ENCODE results near the gene TERT.

TERT gene

DNA sequence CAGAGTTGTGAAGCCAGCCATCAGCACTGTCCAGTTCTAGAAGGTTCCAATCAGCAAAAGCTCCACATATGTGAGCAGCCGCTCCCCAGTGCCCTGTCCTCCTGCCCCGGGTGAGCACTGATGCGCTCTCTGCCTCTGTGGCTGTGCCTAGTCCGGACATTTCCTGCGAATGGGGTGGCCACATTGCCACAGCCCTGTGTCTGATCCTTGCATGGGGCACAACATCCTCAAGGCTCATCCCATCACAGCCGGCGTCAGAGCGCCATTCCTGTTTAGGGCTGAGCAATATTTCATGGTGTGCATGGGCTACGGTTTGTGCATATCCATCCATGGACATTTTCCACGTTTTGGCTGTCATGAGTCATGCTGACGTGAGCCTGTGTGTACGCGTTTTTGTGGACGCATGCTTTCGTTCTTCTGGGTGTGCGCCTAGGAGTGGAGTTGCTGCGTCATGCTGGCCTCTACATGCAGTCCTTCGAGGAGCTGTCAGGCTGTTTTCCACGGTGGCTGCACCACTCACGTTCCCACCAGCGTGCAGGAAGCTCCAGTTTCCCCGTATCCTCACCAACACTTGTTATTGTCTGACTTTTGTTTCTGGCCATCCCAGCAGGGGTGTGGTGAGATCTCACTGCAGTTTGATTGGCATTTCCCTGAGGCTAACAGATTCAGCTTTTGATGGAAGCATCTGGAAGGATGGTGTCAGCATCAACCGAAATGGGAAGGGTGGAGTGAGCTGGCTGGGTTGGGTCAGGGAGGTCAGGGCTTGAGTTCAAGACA lies 79.4 kb downstream of the TERT start:
- no peak for DNase-seq

DNA sequence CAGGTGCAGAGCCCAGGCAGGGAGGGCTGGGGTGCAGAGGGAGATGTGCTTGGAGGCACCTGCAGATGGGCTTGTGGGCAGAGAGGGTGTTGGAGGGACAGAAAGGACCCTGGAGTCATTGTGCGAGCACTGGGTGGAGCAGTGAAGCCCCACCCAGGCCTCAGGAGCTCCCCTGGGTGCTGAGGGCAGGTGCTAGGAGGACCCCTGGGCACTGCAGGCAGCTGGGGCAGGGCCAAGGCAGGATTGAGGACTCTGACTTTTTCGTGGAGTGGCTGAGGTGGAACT lies 80.0 kb downstream of the TERT start:
- no peak for DNase-seq

DNA sequence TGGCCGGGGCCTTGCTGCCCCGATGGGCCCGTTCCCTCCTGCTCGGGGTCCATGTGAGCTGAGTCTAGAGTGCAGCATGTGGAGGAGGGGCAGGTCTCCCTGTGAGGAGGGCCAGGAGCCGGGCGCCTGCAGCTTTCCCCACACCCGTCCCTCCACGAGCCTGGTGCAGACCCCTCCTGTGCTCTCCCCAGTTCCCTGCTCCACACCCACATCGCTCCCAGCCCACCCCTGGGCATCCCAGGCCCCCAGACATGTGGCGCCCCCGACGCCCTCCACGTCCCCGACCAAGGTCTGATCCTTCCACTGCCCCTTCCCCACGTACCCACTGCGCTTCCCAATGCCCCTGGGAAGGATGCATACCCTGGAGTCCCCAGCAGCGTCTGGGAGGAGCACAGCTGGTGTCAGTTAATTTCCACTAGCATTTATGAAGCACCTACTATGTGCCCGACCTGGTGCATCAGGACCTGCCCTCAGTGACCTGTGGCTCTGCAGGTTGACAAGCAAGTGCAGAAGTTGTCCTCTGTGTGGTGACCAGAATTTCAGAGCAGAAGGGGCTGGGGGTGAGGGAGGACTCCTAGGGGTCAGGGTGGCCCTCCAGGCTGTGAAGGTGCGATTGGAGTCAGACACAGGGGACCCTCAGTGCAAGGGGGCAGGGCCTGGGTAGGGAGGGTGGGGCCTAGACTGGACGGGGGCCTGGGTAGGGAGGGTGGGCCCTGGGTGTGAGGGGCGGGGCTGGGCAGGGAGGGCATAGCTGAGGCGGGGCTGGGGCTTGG lies 80.5 kb downstream of the TERT start:
- DNase-seq = no peak

DNA sequence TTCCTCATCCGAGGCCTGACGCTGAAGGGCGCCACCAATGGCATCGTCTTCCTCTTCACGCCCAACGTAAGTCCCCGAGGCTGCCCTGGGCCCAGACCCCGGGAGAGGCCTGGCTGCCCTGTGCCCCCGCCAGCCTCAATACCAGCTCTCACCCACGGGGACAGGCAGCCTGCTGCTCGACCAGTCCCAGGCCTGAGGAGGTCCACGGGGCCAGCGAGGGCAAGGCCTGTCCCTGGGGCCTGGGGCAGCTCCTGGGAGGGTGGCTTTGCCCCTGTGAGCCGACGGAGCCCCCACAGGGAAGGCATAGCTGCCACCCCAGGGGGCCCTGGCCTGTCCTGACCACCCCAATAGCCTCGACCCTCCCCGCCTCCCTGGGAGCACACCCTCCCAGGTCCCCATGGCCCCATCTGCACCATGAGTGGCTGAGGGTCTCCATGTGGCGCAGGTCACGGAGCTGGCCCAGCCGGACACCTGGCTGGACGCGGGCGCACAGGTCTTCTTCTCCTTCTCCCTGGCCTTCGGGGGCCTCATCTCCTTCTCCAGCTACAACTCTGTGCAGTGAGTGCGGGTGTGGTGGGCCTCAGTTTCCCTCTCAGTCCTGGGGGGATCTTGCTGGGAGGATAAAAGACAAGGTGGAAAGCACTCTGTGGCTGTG lies 81.2 kb downstream of the TERT start:
- DNase-seq = no peak

DNA sequence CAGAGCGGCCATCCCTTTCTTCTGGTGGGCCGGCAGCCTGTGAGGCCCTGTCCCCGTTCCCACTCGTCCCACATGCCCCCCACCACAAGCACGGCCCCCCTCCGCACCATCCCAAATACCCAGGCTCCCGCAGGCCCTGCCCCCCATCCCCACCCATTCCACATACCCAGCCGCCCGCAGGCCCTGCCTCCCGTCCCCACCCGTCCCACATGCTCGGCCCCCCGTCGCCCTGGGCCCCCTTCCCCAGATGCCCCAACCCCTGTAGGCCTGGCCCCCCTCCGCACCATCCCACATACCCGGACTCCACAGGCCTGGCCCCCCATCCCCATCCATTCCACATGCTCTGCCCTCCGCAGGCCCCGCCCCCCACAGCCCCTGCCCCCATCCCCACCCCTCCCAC lies 82.0 kb downstream of the TERT start:
- DNase-seq = no peak

DNA sequence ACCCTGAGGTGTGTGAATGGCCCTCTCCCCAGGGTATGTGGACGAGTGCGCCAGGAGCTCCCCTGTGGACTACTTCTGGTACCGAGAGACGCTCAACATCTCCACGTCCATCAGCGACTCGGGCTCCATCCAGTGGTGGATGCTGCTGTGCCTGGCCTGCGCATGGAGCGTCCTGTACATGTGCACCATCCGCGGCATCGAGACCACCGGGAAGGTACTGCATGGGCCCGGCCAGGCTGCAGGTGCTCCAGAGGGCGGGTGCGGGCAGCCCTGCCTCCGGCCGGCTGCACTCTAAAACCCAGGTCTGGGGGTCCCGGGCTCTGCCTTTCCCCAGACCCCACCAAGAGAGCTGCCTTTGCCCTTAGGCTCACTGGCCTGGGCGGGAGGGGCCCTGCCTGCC lies 82.6 kb downstream of the TERT start:
- no peak for DNase-seq

DNA sequence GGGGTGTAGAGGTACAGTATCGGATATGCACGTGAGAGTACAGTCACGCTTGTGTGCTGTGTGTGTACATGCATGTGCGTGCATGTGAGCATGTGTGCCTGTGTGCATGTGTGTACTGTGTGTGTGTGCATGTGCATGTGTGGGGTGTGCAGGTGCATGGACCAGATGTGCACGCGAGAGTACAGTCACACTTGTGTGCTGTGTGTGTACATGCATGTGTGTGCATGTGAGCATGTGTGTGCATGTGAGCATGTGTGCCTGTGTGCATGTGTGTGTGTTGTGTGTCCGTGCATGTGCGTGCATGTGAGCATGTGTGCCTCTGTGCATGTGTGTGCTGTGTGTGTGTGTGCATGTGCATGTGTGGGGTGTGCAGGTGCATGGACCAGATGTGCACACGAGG lies 83.2 kb downstream of the TERT start:
- DNase-seq = no peak

DNA sequence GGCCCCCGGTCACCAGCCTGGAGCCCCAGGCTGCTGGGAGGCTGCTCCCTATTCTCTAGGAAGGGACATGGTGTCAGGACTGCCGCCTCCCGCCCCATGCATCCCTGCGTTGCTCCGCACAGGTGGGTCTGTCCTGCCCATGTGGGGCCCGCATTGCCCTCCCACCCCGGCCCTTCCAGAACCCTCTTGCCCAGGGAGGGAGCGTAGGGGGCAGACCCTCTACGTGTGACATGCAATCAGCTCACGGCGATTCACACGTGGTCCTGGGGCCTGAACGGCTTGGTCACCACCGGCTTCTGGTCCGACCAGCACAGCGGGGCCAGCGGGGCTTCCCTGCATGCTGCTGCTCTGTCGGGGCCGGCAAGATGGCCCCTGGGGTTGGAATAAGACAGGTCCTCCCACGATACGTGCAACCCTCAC lies 84.0 kb downstream of the TERT start:
- no peak for DNase-seq

DNA sequence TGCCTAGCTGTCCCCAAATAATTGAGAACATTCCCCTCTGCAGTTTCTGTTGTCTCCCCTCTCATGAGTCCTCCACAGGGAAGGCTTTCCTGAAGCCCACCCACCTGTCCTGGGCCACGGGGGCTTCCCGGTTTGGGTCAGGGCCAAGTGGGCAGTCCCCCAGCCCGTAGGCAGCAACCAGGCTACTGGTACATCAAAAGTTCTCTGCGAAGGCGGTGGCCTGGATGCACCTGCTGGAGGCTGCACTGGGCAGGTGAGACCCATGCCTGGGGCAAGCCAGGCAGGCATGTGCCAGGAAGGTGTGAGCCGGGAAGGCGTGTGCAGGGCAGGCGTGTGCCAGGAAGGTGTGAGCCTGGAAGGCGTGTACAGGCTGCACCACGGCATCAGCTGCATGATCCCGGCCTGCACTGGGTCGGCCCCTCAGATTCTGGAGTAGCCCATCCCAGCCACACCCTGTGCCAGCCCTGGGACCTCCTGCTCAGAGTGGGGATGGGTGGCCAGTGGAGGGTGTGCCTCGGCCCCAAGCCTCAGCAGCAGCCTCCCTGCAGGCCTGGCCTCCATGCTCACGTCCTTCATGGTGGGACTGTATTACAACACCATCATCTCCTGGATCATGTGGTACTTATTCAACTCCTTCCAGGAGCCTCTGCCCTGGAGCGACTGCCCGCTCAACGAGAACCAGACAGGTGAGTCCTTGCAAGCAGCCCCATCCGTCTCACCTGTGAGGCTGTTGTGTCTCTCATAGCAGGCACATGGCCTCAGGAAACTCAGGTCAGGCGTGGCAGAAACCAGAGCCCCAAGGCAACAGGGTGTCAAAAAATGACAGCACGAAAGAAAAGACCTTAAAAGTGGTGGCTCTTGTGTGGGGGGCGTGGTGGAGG lies 84.7 kb downstream of the TERT start:
- DNase-seq = no peak

DNA sequence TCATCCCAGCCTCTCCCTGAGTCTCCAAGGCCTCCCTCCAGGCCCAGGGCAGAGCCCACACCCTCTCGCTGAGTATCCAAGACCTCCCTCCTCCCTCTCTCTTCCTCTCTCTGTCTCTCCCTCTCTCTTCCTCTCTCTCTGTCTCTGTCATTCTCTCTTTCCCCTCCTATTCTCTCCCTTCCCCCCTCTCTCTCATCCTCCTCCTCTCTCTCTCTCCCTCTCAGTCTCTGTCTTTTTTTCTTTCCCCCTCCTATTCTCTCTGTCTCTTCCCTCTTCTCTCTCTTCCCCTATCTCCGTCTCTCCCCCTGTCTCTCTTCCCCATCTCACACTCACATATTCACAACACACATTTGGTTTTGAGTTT lies 85.4 kb downstream of the TERT start:
- DNase-seq = no peak

DNA sequence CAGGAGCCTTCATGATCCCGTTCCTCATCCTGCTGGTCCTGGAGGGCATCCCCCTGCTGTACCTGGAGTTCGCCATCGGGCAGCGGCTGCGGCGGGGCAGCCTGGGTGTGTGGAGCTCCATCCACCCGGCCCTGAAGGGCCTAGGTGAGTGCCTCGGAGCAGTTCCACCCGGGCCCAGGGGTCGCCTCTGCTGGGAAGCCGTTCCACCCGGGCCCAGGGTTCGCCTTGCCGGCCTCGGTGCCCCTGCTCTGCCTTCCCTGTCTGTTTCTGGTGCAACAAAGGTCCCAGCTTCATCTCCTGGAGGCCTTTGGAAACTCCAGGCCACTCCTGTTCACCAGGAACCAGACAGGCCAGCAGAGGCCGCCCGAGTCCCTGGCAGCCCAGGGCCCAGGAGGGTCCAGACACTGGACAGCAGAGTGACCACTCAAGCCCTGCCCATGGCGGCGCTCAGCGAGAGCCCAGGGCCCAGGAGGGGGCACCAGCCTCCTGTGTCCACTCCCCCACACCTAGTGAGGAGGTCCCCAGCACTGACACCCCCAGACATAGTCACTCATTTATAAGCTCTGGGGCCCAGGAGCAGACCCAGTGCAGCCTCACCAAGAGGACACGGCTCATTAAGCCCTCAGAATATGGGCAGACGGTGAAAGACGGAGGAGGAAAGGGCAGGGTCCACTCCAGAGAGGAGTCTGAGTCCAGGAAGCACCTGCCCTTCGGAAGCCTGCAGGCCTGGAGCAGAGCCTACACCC lies 86.0 kb downstream of the TERT start:
- peak; percentile 57 to 63 for DNase-seq

DNA sequence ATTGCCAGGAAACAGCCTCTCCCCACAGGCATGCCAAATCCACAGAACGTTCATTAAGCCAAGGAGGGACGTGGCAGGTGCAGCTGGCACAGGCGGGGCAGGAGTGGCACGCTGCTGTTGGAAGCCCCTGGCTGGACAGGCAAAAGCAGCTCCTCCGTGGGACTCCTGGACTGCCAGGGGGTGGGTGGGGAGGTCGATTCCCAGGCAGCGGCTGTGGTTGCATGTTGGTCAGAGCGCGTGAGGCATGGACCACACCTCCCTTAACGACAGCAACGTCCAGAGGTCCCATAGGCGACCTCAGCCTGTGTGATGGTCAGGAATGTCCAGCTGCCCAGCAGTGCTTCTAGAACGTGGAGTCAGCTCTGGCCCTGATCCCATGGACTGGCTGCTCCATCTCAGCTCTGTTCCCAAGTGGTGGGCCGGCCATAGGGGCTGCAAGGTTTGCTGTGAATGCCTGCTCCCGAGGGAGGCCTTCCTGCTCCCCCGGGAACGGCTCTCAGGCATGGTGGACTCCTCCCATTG lies 86.6 kb downstream of the TERT start:
- DNase-seq = no peak

DNA sequence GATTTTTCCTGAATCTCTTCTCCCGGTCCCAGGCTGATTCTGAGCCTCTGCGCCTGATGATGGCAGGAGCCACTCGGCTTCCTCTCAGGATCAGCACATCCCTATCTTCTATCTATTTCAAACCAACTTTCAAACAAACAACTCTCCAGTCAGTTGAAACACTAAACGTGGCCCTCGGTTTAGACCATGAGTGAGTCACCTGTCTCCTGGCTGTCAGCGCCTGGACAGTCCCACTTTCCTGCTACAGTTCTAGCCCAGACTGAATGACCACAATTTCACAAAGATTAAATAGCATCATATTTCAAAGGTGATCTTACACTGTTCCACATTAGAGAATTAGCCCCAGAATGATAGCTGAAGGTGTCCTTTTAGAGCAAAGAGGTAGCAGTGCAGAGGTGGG lies 87.3 kb downstream of the TERT start:
- no peak for DNase-seq

DNA sequence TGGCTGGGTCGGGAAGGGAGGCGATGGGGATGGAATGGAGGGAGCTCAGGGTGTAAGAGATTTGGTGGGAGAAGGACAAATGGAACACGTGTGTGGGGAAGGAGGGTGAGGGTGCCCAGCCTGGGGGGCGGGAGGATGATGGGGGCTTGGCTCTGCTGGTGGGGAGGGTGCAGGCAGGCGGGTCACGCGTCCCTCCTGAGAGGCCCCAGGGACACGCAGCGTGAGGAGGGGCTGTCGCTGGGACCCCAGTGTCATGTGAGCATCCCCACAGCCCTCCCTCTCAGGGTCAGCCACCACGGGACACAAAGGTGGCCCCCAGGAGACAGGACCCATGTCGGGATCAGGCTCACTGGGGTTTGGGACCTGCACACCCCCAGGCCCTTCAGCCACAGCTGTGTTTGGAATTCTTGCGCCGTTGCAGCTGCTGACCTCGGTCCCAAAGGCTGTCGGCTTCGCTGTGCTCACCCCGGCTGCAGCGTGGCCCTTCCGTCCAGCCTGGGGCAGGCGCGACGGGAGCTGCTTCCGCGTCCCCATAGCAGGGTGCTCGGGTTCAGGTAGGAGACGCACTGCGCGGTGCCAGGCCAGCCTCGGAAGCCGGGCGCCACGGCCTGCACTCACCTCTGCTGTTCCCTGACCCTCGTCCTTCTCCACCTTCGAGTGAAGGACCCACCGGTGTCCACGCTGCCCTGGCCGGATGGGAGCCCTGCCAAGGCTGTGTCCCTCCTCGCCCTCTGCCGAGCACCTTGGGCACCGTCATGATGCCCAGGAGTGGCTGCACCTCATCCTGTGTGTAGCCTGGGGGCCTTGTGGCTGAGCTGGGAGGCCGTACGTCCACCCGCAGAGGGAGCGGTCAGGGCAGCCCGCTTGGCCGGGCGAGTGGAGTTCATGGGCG lies 88.1 kb downstream of the TERT start:
- no peak for DNase-seq

DNA sequence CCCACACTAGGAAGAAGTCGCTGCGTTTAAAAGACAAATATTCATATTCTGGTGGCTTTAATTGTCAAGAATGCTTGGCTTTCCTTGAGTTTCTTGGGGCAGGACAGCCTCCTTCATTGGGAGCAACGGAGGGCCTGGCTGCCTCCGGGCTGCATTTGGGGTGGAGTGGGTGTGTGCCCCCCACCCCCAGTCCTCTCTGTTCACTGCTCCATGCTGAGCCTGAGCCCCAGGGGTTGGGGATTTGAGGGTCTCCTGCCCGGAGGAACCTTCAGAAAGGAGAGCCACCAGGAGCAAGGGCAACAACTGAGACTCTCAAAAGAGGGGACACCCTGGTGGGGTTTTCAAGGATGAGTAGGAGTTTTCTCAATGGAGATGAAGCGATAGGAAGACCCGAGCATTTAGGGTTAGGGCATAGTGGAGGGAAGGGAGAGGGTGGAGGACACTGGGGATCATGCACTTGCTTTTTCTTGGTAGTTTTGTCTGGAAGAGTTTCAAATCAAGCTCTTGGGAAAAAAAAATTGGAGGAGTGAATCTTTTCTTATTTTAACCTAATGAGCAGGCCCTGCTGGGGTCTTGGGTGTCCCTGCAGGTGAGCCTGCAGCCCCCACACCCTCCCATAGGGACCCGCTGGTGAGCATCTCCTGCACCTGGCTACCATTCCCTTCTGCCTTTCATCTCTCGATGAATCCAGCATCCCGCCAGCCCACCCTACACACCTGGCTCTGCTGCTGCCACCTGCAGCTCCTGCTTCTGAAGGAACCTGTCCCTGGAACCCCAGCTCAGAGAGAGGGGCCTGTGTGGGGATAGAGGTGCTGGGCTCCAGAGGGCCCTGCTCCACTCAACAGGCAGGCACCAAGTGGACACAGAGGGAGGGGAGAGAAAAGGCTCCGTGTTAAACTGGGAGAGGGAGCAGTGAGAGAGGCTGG lies 89.3 kb downstream of the TERT start:
- DNase-seq = no peak

DNA sequence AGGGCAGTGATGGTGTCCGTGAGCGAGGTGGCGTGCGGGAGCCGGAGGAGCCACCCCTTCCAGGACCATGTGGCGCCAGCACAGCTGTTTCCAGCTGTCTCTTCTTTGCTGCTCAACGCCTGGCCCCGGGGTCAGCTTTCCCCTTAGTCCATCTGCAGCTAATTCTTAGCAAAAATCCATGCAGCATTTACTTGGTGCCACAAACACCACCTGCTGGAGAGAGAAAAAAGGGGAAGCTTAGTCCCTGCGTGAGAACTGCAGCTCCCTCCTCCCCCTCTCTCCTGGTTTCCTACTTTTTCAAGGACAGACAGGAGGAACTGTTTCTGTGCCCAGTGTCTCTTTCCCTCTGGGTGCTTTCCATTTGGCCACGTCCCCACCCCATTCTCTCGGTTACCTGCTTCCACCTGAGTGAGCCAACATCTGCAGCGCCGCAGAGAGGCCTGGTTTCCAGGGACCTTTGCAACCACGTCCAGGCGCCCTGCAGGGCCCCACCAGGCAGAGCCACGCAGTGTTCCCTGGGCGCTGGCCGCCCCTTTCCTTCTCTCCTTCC lies 90.1 kb downstream of the TERT start:
- DNase-seq = peak; percentile 19 to 56

DNA sequence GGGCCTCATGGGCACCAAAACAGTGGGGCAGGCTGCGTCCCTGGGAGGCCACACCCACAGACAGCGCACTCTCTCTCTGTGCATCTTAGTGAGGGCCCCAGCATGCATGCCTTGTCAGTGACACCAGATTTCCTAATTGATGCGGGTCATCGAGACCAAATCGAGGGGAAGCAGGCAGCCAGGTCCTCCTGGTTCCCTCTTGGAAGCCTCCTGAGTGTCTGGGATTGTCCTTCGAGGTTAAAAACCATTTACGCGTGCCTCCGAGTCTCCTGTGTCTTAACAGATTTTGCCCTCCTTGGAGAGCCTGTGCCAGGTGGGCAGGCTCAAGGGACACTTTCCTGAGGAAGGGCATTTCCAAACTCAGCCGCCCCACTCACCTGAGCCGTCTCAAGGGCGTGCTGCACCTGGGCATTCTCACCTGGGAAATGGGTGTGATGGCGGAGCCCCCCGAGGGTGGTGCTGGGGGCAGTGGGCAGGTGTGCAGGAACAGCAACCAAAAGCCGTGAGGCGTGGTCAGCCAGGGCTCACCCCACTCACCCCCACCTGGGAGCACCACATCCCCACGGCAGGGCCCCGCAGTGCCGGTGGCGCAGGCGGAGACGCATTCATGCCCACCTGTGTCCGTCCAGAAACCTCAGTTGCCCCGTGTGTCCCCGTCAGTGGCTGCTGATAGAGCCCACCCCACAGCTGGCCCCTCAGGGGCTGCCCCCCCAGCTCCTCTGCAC lies 90.7 kb downstream of the TERT start:
- no peak for DNase-seq

DNA sequence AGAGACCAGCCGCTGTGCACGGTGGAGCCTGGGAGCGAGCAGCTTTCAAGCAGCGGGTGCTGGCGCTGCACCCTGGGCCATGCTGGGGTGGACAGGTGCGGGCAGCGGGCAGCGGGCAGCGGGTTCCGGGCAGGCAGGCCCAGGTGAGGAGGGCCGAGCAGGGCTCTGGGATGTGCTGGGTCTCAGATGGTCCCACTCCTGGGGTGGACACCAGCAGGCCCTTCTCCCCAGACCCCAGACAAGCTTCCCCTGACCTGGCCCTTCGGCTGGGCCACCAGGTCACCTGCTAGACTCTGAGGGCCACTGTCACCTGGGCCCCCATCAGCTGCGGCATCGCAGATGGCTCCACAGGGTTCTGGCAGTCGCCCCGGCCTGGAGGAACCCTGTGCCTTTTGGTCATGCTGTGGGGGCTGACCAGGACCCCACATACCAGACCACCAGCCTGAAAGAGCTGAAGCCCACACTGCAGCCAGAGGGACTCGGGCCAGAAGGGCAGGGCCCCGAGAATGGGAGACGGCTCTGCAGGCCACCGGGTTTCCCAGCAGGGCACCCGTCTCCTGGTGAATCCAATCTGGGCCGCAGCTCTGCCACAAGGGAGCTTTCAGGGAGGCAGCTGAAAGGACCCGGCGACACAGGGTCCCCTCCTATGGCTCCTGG lies 91.4 kb downstream of the TERT start:
- DNase-seq = no peak

All from SHP77 (cell line).